ENCODE results near the gene WDR18. TPM values are rescaled to one million over a fixed set of nuclear protein-coding genes. Genes with fewer than 3 reads are reported as not detected.

WDR18 gene
- polyA plus RNA-seq, 3 donors, result 48.4 to 63.9 (median 61.6) TPM

GRCh38 chr19:989381-990081, 5.4 kb downstream of the WDR18 start:
- DNase-seq, result no peak

GRCh38 chr19:990119-990571, 6.0 kb downstream of the WDR18 start:
- DNase-seq, result no peak

GRCh38 chr19:990746-991145, 6.6 kb downstream of the WDR18 start:
- DNase-seq, result no peak

GRCh38 chr19:991174-991931, 7.2 kb downstream of the WDR18 start:
- DNase-seq, result no peak

- DNase-seq, result no peak
These were observed 8.0 kb downstream of the WDR18 start for GRCh38 chr19:991932-992669.

- DNase-seq, result no peak
These were observed 8.5 kb downstream of the WDR18 start for GRCh38 chr19:992670-993055.

GRCh38 chr19:993361-993830, 9.3 kb downstream of the WDR18 start:
- no peak for DNase-seq

GRCh38 chr19:993831-994393, 9.8 kb downstream of the WDR18 start:
- no peak for DNase-seq

GRCh38 chr19:994516-994915, 10.4 kb downstream of the WDR18 start:
- no peak for DNase-seq

GRCh38 chr19:995051-995827, 11.1 kb downstream of the WDR18 start:
- no peak for DNase-seq

GRCh38 chr19:996051-996838, 12.1 kb downstream of the WDR18 start:
- no peak for DNase-seq

GRCh38 chr19:998064-998463, 13.9 kb downstream of the WDR18 start:
- no peak for DNase-seq

- DNase-seq, result no peak
These were observed 15.2 kb downstream of the WDR18 start for GRCh38 chr19:999379-999719.

GRCh38 chr19:1000095-1000494, 15.9 kb downstream of the WDR18 start, which contains the start of gene GRIN3B:
Gene GRIN3B (plus strand): TSS chr19:1000419. CDS start chr19:1000438, 19 bp downstream.
- DNase-seq, result no peak

- no peak for DNase-seq
These were observed 16.7 kb downstream of the WDR18 start for GRCh38 chr19:1000591-1001537.

GRCh38 chr19:1001538-1002166, 17.5 kb downstream of the WDR18 start:
- no peak for DNase-seq

- no peak for DNase-seq
These were observed 18.5 kb downstream of the WDR18 start for GRCh38 chr19:1002600-1002999.

- no peak for DNase-seq
These were observed 19.1 kb downstream of the WDR18 start for GRCh38 chr19:1003283-1003682.
